K562 (cell line): ENCODE results near the gene BCAM.

Experiments
- E2F8 ChIP-seq: fragments of 450-650 bp; IDR thresholded peaks from 2 replicates; pipeline ENCODE4 v1.7.1; 2018; ENCODE audit warnings: mild to moderate bottlenecking, low read depth; ENCODE audit not compliant: partially characterized antibody
- EZH2 ChIP-seq: IDR thresholded peaks from 2 replicates; pipeline ENCODE4 v1.6.1; 2012; ENCODE audit warnings: low read depth, mild to moderate bottlenecking, inconsistent platforms, low read length, borderline replicate concordance
- NFRKB ChIP-seq: fragments of 450-650 bp; IDR thresholded peaks from 2 replicates; pipeline ENCODE4 v1.6.1; 2016; ENCODE audit warnings: low read depth
- PHF8 ChIP-seq: fragments of 200-600 bp; sonication (generic); IDR thresholded peaks from 2 replicates; pipeline ENCODE4 v1.6.1; 2012; ENCODE audit warnings: mixed run types, mild to moderate bottlenecking, inconsistent platforms, low read length, moderate library complexity, borderline replicate concordance
- POLR2A ChIP-seq: fragments of 450-650 bp; conservative IDR thresholded peaks from 2 replicates; pipeline ENCODE4 v1.6.1; 2016
- SREBF1 ChIP-seq: fragments of 150-350 bp; IDR thresholded peaks from 2 replicates; pipeline ENCODE4 v1.6.1; 2014; ENCODE audit warnings: antibody characterized with exemption, low read depth, low read length, borderline replicate concordance
- U2AF1 ChIP-seq: fragments of 200-400 bp; formaldehyde crosslinking; optimal IDR thresholded peaks from 2 replicates; pipeline ENCODE3; 2017; ENCODE audit warnings: mild to moderate bottlenecking, low read depth, low read length, moderate library complexity
- ZBTB8A ChIP-seq: fragments of 450-650 bp; IDR thresholded peaks from 2 replicates; pipeline ENCODE4 v1.6.1; 2018; ENCODE audit warnings: mild to moderate bottlenecking, moderate library complexity; ENCODE audit not compliant: partially characterized antibody
- ZEB2 ChIP-seq: fragments of 450-650 bp; IDR thresholded peaks from 2 replicates; pipeline ENCODE4 v1.6.1; 2016
- TF ChIP-seq, protein P1 (sequence below), 2 experiments: fragments of 450-650 bp in 1 of 2; sonication (generic) in 1 of 2; formaldehyde crosslinking in 1 of 2; IDR thresholded peaks in 1 of 2; conservative IDR thresholded peaks in 1 of 2; 2 replicates each; pipeline versions ENCODE4 v1.6.1 to v1.8.1; 2016 to 2023; ENCODE audit warnings: mild to moderate bottlenecking in 2 of 2, moderate library complexity in 2 of 2, inconsistent platforms in 1 of 2, missing genetic modification reagents in 1 of 2

- TF ChIP-seq SREBF1 (no peak), U2AF1 (no peak), POLR2A (no peak), ZBTB8A (no peak), EZH2 (no peak), ZEB2 (no peak), NFRKB (no peak), E2F8 (no peak), PHF8 (no peak)
- TF ChIP-seq, protein P1, sequence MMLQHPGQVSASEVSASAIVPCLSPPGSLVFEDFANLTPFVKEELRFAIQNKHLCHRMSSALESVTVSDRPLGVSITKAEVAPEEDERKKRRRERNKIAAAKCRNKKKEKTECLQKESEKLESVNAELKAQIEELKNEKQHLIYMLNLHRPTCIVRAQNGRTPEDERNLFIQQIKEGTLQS (IDR thresholded peaks at IDR 0.05): no peak
- TF ChIP-seq, protein P1 (CRISPR knock-in tag; conservative IDR thresholded peaks at IDR 0.05): no peak
These were observed 43.0 kb upstream of the BCAM start for GRCh38 chr19:44765949-44766335.
